GM12875 (cell line): ENCODE measurements around the gene STOML1.

Source experiments
- H3K4me3 ChIP-seq: one replicate; pipeline ENCODE4 v1.5.1; 2011; ENCODE audit warnings: low read depth, low read length, control low read depth
- CTCF ChIP-seq: IDR thresholded peaks from 2 replicates; pipeline ENCODE4 v1.5.1; 2011; ENCODE audit warnings: low read depth, mild to moderate bottlenecking, control low read depth, inconsistent platforms, low read length, moderate library complexity, borderline replicate concordance; ENCODE audit not compliant: insufficient read depth

STOML1 gene

GRCh38 chr15:73957785-73958184 lies 34.3 kb downstream of the STOML1 start:
- no peak for TF ChIP-seq CTCF
- no peak overlapping the region for H3K4me3 ChIP-seq

- no peak for TF ChIP-seq CTCF
- no peak overlapping the region for H3K4me3 ChIP-seq
Measured at GRCh38 chr15:73957276-73957675, 34.8 kb downstream of the STOML1 start.

- no peak for TF ChIP-seq CTCF
Measured at GRCh38 chr15:73956743-73957135, 35.4 kb downstream of the STOML1 start.

GRCh38 chr15:73955861-73956742 lies 36.0 kb downstream of the STOML1 start:
- no peak for TF ChIP-seq CTCF
- H3K4me3 ChIP-seq, result no peak overlapping the region

More at GRCh38 chr15:73956743-73957135, 35.4 kb downstream of the STOML1 start:
- no peak overlapping the region for H3K4me3 ChIP-seq

GRCh38 chr15:73955326-73955725 lies 36.8 kb downstream of the STOML1 start:
- no peak overlapping the region for H3K4me3 ChIP-seq
- no peak for TF ChIP-seq CTCF

- no peak overlapping the region for H3K4me3 ChIP-seq
- no peak for TF ChIP-seq CTCF
Measured at GRCh38 chr15:73954188-73955145, 37.6 kb downstream of the STOML1 start.
